Natural killer cell (primary cell): ENCODE results near the gene C10orf67. TPM values are rescaled to one million over a fixed set of nuclear protein-coding genes. Genes with fewer than 3 reads are reported as not detected.

Experiments
- ATAC-seq, 3 donors: fragments of 150-1000 bp in 2 of 3; fragments of 200-7000 bp in 1 of 3; cut with Tn5 transposase; 1 replicate in 1 of 3; 2 replicates in 2 of 3; pipeline ENCODE4 v1.10.0; 2021; ENCODE audit warnings: mild to moderate bottlenecking in 2 of 3, moderate library complexity in 2 of 3
- DNase-seq, 2 donors: peaks; one replicate each; pipeline versions ENCODE4 v3.0.0 to v3.0.0-alpha.2; 2013 to 2021; ENCODE audit warnings: mixed read lengths in 1 of 2
- H3K27ac ChIP-seq: one replicate; pipeline ENCODE4 v1.5.1; 2013; ENCODE audit warnings: mild to moderate bottlenecking, low read length
- H3K27me3 ChIP-seq: one replicate; pipeline ENCODE4 v1.6.1; 2013; ENCODE audit warnings: low read length; ENCODE audit not compliant: control insufficient read depth, insufficient read depth
- H3K36me3 ChIP-seq: one replicate; pipeline ENCODE4 v1.6.1; 2013; ENCODE audit warnings: low read length; ENCODE audit not compliant: control insufficient read depth, insufficient read depth
- H3K4me1 ChIP-seq: one replicate; pipeline ENCODE4 v1.6.1; 2013; ENCODE audit warnings: low read length; ENCODE audit not compliant: control insufficient read depth, insufficient read depth
- H3K4me3 ChIP-seq: one replicate; pipeline ENCODE4 v1.5.1; 2013; ENCODE audit warnings: low read length
- H3K9me3 ChIP-seq: one replicate; pipeline ENCODE4 v1.6.1; 2013; ENCODE audit warnings: low read length; ENCODE audit not compliant: control insufficient read depth, insufficient read depth
- H3K27ac Mint-ChIP-seq, 2 donors: one replicate each; pipeline ENCODE4 v1.8.0; 2022; ENCODE audit warnings: mild to moderate bottlenecking in 2 of 2, mixed read lengths in 2 of 2, moderate library complexity in 1 of 2
- H3K27me3 Mint-ChIP-seq, 2 donors: one replicate each; pipeline ENCODE4 v1.8.0; 2022; ENCODE audit warnings: low read depth in 2 of 2, mixed read lengths in 2 of 2
- H3K36me3 Mint-ChIP-seq: one replicate; pipeline ENCODE4 v1.8.0; 2022; ENCODE audit warnings: mixed read lengths
- H3K4me1 Mint-ChIP-seq, 2 donors: one replicate each; pipeline ENCODE4 v1.8.0; 2022; ENCODE audit warnings: mixed read lengths in 2 of 2
- H3K4me3 Mint-ChIP-seq: one replicate; pipeline ENCODE4 v1.8.0; 2022; ENCODE audit warnings: mild to moderate bottlenecking, moderate library complexity, mixed read lengths
- H3K9me3 Mint-ChIP-seq, 2 donors: one replicate each; pipeline ENCODE4 v1.8.0; 2022; ENCODE audit warnings: mixed read lengths in 2 of 2
- WGBS: methylation state at CpG from one replicate; pipeline ENCODE4 v1.1.7; 2013; ENCODE audit warnings: missing lambda C conversion rate; ENCODE audit not compliant: insufficient coverage; 5-methylcytosine and 5-hydroxymethylcytosine counted together
- intact Hi-C: fragments of 100-400 bp; cut with micrococcal nuclease; formaldehyde crosslinking; loops from one replicate; pipeline ENCODE4 v1.14.2; 2022
- total RNA-seq, 4 donors: library from RNA; stranded (reverse); fragments of 120-200 nt in 1 of 4; gene quantifications; one replicate each; pipeline versions ENCODE4 v1.2.3 to v1.2.4, GENCODE V29; 2013 to 2022
- TF ChIP-seq, protein P1 (sequence below): fragments of 200-600 bp; IDR thresholded peaks from one replicate; pipeline ENCODE4 v1.8.0; 2022; ENCODE audit warnings: antibody characterized with exemption

C10orf67 gene
- total RNA-seq, 3 donors from 2014 or later (not counting 1 experiment from before 2014, with no cell fraction given), result not detected

- Histone ChIP-seq H3K4me3 (no peak overlapping the region), H3K36me3 (no peaks in the 10 kb centered on the region), H3K27ac (no peak overlapping the region), H3K9me3 (no peaks in the 10 kb centered on the region), H3K27me3 (peaks cover 44% of the 10 kb centered on the region), H3K4me1 (no peaks in the 10 kb centered on the region)
- intact Hi-C loops, result no loop called here
- TF ChIP-seq, protein P1, sequence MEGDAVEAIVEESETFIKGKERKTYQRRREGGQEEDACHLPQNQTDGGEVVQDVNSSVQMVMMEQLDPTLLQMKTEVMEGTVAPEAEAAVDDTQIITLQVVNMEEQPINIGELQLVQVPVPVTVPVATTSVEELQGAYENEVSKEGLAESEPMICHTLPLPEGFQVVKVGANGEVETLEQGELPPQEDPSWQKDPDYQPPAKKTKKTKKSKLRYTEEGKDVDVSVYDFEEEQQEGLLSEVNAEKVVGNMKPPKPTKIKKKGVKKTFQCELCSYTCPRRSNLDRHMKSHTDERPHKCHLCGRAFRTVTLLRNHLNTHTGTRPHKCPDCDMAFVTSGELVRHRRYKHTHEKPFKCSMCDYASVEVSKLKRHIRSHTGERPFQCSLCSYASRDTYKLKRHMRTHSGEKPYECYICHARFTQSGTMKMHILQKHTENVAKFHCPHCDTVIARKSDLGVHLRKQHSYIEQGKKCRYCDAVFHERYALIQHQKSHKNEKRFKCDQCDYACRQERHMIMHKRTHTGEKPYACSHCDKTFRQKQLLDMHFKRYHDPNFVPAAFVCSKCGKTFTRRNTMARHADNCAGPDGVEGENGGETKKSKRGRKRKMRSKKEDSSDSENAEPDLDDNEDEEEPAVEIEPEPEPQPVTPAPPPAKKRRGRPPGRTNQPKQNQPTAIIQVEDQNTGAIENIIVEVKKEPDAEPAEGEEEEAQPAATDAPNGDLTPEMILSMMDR, result no peak
- ATAC-seq (no peak), DNase-seq (no peak)
- Mint-ChIP-seq H3K9me3 (no peaks in the 10 kb centered on the region), H3K27me3 (peaks cover 60 to 79% of the 10 kb centered on the region in 2 donors), H3K36me3 (no peaks in the 10 kb centered on the region), H3K4me1 (no peaks in the 10 kb centered on the region), H3K4me3 (no peak overlapping the region), H3K27ac (no peak overlapping the region)
- WGBS, result 2% methylated on average over 13 of the region's 13 CpGs
Observed at GRCh38 chr10:23198610-23198939, 146.0 kb downstream of the C10orf67 start.

DNA sequence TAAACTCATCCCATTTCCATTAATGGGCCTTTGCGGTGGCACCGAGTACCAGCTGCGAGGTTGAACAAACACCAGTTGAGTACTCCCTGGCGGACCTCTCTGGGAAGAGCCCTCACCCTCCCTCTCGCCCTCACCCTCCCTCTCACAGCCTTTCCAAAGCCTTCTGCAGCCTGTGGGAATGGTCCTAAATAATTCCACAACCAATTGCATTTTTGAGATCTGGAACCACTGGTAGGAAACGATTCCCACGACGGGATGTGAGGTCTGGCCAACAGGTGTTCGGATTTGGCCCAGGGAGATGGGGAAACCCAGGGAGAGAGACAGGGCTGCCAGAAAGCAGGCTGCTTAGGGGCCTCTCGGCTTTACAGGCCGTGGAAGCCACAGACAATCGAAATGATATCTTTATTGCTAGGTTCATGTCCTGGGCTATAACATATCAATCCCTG is 147.2 kb downstream of the C10orf67 start:
- TF ChIP-seq, protein P1, result no peak
- H3K36me3 Mint-ChIP-seq, result no peaks in the 10 kb centered on the region
- no peak overlapping the region for H3K27ac ChIP-seq
- no peaks in the 10 kb centered on the region for H3K9me3 Mint-ChIP-seq
- H3K27ac Mint-ChIP-seq, result no peak overlapping the region
- no peak for ATAC-seq
- H3K4me1 Mint-ChIP-seq, result no peaks in the 10 kb centered on the region
- intact Hi-C loops, result no loop called here
- H3K4me3 Mint-ChIP-seq, result no peak overlapping the region
- 6% methylated on average over 12 of the region's 12 CpGs for WGBS
- DNase-seq, result no peak
- peaks cover 59 to 71% of the 10 kb centered on the region in 2 donors for H3K27me3 Mint-ChIP-seq
- no peaks in the 10 kb centered on the region for H3K9me3 ChIP-seq
- no peak overlapping the region for H3K4me3 ChIP-seq
- H3K4me1 ChIP-seq, result no peaks in the 10 kb centered on the region
- peaks cover 36% of the 10 kb centered on the region for H3K27me3 ChIP-seq
- no peaks in the 10 kb centered on the region for H3K36me3 ChIP-seq

- H3K4me3 Mint-ChIP-seq, result no peak overlapping the region
- no peaks in the 10 kb centered on the region for H3K9me3 Mint-ChIP-seq
- no peak overlapping the region for H3K27ac Mint-ChIP-seq
- 15% methylated on average over 2 of the region's 3 CpGs for WGBS
- TF ChIP-seq, protein P1, result no peak
- H3K4me1 Mint-ChIP-seq, result no peaks in the 10 kb centered on the region
- intact Hi-C loops, result no loop called here
- no peaks in the 10 kb centered on the region for H3K36me3 Mint-ChIP-seq
- H3K4me1 ChIP-seq, result no peaks in the 10 kb centered on the region
- no peak for DNase-seq
- H3K27me3 Mint-ChIP-seq, result peaks cover 54 to 66% of the 10 kb centered on the region in 2 donors
- no peaks in the 10 kb centered on the region for H3K36me3 ChIP-seq
- H3K4me3 ChIP-seq, result no peak overlapping the region
- H3K27me3 ChIP-seq, result peaks cover 34% of the 10 kb centered on the region
- H3K9me3 ChIP-seq, result no peaks in the 10 kb centered on the region
- ATAC-seq, result no peak
- H3K27ac ChIP-seq, result no peak overlapping the region
Observed at GRCh38 chr10:23196915-23197314, 147.7 kb downstream of the C10orf67 start.

DNA sequence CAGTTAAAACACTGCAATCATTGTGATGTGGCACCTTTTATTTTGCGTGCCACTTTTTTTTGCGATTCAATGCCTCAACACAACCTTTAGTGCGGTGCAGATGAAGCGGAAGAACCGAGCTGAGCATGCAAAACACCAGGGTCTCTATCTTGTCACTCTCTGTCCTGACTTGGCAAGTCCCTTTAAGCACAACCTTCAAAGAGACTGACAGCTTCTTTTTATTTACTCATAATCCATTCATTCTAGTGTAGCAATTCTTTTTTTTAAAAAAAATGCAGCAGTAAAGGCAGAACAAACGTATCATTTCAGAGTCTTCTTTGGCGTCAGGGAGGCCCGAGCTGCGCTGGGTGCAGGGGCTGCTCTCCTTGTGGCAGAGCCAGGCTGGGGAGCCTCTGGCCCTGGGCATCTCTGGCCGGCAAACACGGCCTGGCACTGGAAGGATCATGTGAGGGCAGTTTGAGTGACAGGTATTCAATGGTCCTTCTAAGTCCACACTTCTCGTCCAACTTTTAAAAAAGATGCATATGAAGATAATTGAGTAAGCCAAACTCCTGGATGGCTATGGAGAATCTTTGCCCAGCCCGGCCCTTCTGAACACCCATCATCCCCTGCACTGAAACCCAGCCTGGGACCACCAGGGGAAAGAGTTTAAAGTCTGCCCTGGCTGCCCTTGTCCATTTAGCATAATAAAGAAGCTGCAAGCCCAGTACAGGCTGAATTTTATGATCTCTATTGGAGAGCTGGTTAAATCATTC is 148.6 kb downstream of the C10orf67 start:
- 13% methylated on average over 12 of the region's 13 CpGs for WGBS
- intact Hi-C loops, result no loop called here
- ATAC-seq (no peak), DNase-seq (no peak)
- Mint-ChIP-seq H3K4me1 (no peaks in the 10 kb centered on the region), H3K36me3 (no peaks in the 10 kb centered on the region), H3K4me3 (no peak overlapping the region), H3K27ac (no peak overlapping the region), H3K9me3 (no peaks in the 10 kb centered on the region), H3K27me3 (peaks cover 50 to 60% of the 10 kb centered on the region in 2 donors)
- Histone ChIP-seq H3K27ac (no peak overlapping the region), H3K4me3 (no peak overlapping the region), H3K36me3 (no peaks in the 10 kb centered on the region), H3K4me1 (no peaks in the 10 kb centered on the region), H3K9me3 (no peaks in the 10 kb centered on the region), H3K27me3 (peaks cover 32% of the 10 kb centered on the region)
- TF ChIP-seq, protein P1, result no peak
